NCI-H2171 (cell line): ENCODE measurements around the gene ASH1L.
"Not testable (repeated sequence)": the region's sequence is repeated elsewhere in the genome, so short reads cannot be mapped to it uniquely, and the experiment has no call there.

Experiments
- DNase-seq: peaks from one replicate; lab custom pipeline; 2025; lab: John Stamatoyannopoulos, UW

The ASH1L gene

GRCh38 chr1:155437405-155437804 is 125.2 kb downstream of the ASH1L start:
- no peak for DNase-seq

DNA sequence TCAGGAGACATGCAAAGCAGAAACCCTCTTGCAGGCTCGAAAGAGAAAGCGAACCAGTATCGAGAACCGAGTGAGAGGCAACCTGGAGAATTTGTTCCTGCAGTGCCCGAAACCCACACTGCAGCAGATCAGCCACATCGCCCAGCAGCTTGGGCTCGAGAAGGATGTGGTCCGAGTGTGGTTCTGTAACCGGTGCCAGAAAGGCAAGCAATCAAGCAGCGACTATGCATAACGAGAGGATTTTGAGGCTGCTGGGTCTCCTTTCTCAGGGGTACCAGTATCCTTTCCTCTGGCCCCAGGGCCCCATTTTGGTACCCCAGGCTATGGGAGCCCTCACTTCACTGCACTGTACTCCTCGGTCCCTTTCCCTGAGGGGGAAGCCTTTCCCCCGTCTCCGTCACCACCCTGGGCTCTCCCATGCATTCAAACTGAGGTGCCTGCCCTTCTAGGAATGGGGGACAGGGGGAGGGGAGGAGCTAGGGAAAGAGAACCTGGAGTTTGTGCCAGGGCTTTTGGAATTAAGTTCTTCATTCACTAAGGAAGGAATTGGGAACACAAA is 128.7 kb downstream of the ASH1L start:
- DNase-seq = not testable (repeated sequence)

DNA sequence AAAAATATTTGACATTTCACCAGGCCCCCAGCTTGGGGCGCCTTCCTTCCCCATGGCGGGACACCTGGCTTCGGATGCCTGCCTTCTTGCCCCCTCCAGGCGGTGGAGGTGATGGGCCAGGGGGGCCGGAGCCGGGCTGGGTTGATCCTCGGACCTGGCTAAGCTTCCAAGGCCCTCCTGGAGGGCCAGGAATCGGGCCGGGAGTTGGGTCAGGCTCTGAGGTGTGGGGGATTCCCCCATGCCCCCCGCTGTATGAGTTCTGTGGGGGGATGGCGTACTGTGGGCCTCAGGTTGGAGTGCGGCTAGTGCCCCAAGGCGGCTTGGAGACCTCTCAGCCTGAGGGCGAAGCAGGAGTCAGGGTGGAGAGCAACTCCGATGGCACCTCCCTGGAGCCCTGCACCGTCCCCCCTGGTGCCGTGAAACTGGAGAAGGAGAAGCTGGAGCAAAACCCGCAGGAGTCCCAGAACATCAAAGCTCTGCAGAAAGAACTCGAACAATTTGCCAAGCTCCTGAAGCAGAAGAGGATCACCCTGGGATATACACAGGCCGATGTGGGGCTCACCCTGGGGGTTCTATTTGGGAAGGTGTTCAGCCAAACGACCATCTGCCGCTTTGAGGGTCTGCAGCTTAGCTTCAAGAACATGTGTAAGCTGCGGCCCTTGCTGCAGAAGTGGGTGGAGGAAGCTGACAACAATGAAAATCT is 129.3 kb downstream of the ASH1L start:
- DNase-seq = not testable (repeated sequence)

- no peak for DNase-seq
Measured at GRCh38 chr1:155424091-155424490, 138.5 kb downstream of the ASH1L start.

GRCh38 chr1:155420788-155421187 is 141.8 kb downstream of the ASH1L start:
- DNase-seq = no peak

DNA sequence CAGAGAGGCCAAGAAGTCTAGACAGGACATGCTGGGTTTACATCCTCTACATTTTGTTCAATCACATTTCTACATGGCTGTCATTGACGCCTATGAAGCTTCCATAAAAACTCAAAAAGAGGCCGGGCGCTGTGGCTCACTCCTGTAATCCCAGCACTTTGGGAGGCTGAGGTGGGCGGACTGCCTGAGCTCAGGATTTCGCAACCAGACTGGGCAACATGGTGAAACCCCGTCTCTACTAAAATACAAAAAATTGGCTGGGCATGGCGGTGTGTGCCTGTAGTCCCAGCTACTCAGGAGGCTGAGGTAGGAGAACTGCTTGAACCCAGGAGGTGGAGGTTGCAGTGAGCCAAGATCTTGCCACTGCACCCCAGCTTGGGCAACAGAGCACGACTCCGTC is 150.8 kb downstream of the ASH1L start:
- not testable (repeated sequence) for DNase-seq

GRCh38 chr1:155410931-155411330 is 151.7 kb downstream of the ASH1L start:
- DNase-seq = no peak

DNA sequence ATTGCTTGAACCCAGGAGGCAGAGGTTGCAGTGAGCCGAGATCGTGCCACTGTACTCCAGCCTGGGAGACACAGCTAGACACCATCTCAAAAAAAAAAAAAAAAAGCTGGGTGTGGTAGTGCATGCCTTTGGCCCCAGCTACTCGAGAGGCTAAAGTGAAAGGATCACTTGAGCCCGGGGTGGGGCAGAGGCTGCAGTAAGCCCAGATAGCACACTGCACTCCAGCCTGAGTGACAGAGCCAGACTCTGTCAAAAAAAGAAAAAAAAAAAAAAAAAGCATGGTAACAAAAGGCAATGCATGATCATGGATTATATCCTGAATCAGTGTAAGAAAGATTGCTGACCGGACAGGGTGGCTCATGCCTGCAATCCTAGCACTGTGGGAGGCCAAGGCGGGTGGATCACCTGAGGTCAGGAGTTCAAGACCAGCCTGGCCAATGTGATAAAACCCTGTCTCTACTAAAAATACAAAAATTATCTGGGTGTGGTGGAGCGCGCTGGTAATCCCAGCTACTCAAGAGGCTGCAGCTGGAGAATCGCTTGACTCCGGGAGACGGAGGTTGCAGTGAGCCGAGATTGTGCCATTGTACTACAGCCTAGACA is 165.6 kb downstream of the ASH1L start:
- no peak for DNase-seq

- no peak for DNase-seq
Measured at GRCh38 chr1:155392898-155393411, 169.6 kb downstream of the ASH1L start.

DNA sequence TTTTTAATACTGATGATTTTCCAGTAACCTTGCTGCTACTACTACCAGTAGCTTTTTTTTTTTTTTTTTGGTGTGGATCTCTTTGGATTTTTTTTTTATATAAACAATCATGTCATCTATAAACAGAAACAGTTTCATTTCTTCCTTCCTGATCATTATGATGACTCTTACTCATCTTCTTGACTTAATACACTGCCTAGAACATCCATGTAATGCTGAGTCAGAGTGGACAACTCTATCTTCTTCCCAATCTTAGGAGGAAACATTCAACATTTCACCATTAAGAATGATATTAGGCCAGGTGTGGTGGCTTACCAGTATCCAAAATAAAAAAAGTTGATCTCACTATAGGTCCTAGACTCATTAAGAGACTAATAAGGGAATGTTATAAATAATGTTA is 172.8 kb downstream of the ASH1L start:
- DNase-seq = no peak

- DNase-seq = not testable (repeated sequence)
Measured at GRCh38 chr1:155385836-155386235, 176.8 kb downstream of the ASH1L start.

DNA sequence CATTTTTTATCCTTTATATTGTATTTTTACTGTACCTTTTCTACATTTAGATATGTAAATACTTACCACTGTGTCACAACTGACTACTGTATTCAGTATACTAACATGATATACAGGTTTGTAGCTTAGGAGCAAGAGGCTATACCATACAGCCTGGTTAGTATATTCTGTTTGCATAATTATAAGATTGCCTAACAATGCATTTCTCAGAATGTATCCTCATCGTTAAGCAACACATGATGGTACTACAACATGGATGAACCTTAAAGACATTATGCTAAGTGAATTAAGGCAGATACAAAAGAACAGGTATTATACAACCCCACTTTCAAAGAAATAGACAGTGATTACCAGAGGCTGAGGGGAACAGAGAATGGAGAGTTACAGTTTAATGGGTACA is 179.2 kb downstream of the ASH1L start:
- no peak for DNase-seq

DNA sequence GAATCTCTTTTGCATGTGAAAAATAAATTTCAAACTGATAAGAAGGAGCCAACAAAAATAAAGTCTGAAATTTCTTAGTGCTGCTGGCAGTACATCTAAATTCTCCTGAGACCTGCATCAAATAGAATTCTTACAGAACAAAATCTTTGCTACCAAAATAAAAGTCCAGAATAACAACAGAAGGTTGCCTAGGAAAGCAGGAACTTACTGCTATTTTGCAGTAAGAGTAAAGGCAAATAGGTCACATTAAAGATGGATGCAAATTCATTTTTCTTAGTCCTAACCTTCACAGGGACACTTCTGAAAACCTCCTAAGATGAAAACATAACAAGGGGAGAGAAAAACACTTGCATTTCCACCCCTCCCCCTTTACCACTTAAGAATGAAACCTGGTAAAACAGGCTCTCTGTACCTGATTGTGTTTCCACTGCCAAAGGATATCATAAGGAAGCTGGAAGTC is 182.9 kb downstream of the ASH1L start:
- no peak for DNase-seq

DNA sequence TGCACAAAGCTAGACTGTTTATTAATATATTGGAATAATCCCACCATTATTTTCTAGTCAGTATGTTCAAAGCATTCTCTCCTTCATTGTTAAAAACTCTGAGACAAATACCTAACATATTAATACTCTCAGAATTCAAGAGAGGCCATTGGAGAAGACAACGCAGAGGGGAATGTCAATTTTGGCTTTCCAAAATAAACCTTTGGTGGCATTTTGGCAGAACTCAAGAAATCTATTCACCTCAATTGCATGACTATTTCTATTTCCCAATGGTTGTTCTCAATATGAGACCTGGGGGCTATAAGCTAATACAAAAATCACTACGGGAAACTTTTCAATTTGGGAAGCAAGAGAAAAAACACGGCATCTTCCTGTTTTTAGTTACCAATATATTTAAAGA is 183.4 kb downstream of the ASH1L start:
- DNase-seq = no peak

- no peak for DNase-seq
Measured at GRCh38 chr1:155360051-155360450, 202.6 kb downstream of the ASH1L start.

DNA sequence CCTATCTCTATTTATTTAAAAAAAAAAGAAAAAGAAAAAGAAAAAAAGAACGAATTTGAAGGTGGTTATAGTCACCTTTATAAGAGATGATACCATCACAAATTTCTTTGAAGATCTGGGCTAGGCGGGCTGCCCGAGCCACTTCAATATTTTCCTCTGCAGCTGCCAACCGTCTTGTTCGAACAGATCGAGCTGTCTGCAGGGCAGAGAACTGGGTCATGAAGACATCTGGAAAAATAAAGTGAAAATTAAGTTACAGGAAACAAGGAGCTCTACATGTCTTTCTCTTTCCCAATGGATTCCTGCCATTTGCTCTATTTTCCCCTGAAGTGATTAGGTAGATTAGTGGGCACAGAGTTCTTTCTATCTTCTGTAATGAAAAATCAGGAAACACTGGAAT is 210.0 kb downstream of the ASH1L start:
- no peak for DNase-seq

DNA sequence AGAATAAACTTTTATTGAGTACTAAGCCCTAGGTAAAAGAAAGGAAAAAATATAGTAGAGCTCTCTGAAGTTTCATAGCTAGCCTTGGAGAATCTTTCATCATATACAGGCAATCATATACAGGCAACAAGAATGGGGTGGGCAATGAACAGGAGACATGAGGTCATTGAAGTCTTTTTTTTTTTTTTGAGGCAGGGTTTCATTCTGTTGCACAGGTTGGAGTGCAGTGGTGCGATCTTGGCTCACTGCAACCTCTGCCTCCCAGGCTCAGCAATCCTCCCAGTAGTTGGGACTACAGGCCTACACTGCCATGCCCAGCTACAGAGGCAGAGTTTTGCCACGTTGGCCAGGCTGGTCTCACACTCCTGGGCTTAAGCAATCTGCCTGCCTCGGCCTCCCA is 219.8 kb downstream of the ASH1L start:
- no peak for DNase-seq

- no peak for DNase-seq
Measured at GRCh38 chr1:155339515-155340097, 223.0 kb downstream of the ASH1L start.

DNA sequence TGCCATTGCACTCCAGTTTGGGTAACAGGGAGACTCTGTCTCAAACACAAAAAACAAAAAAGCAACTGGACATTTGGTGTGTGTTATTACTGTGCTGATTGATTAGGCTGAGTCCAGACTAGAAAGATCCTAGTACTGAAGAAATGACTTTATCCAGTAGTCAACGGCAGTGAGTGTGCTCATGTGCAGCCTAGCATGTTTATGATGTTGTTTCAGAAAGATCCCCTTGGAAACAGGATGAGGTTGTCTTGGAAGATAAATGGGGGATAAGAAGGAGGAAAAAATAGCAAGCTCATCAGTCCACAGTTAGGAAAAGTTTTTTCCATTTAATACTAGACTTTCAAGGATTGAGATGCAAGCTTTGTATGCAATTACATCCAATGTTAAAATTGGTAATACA is 227.6 kb downstream of the ASH1L start:
- DNase-seq = no peak

- no peak for DNase-seq
Measured at GRCh38 chr1:155329980-155330598, 232.5 kb downstream of the ASH1L start.

DNA sequence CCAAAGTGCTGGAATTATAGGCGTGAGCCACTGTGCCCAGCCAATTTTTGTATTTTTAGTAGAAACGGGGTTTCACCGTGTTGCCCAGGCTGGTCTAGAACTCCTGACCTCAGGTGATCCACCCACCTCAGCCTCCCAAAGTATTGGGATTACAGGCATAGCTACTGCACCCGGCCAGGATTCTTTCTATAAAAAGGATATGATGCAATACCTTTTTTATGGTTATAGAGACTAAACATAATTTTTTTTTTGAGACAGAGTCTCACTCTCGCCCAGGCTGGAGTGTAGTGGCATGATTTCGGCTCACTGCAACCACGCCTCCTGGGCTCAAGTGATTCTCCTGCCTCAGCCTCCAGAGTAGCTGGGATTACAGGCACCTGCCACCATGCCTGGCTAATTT is 233.7 kb downstream of the ASH1L start:
- DNase-seq = not testable (repeated sequence)

- DNase-seq = no peak
Measured at GRCh38 chr1:155327981-155328380, 234.6 kb downstream of the ASH1L start.
